ENCODE measurements around the gene RASL10B. TPM values are rescaled to one million over a fixed set of nuclear protein-coding genes. Genes with fewer than 3 reads are reported as not detected.

Gene RASL10B
- total RNA-seq, 1 experiment from 2014 or later = 17.4 TPM

GRCh38 chr17:35740997-35741931 is 9.8 kb downstream of the RASL10B start (continued):
- TF ChIP-seq, protein P1, sequence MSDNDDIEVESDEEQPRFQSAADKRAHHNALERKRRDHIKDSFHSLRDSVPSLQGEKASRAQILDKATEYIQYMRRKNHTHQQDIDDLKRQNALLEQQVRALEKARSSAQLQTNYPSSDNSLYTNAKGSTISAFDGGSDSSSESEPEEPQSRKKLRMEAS (CRISPR knock-in tag; IDR thresholded peaks at IDR 0.05) = peak; percentile 100
- TF ChIP-seq CREM (CRISPR knock-in tag; IDR thresholded peaks at IDR 0.05) (peak; percentile 77; the same call in 1 of the 2 replicates), KAT7 (CRISPR knock-in tag; IDR thresholded peaks at IDR 0.05; ENCODE audit: borderline replicate concordance) (peak; percentile 93), TP53 (CRISPR knock-in tag; IDR thresholded peaks at IDR 0.05) (peak; percentile 99), FOXJ3 (CRISPR knock-in tag; IDR thresholded peaks at IDR 0.05; ENCODE audit: borderline replicate concordance) (no peak), PRRX2 (CRISPR knock-in tag; IDR thresholded peaks at IDR 0.05) (no peak), MXD4 (CRISPR knock-in tag; IDR thresholded peaks at IDR 0.05; ENCODE audit: borderline replicate concordance) (no peak), NR3C1 (CRISPR knock-in tag; conservative IDR thresholded peaks at IDR 0.05; ENCODE audit: low read depth) (peak; percentile 96; the same call in 1 of the 2 replicates), ATF6 (CRISPR knock-in tag; IDR thresholded peaks at IDR 0.05) (peak; percentile 76; the same call in 1 of the 2 replicates), ZNF416 (CRISPR knock-in tag; IDR thresholded peaks at IDR 0.05) (no peak), ZNF263 (CRISPR knock-in tag; IDR thresholded peaks at IDR 0.05; ENCODE audit: low read depth) (no peak), HMGA2 (CRISPR knock-in tag; IDR thresholded peaks at IDR 0.05) (no peak), JUN (CRISPR knock-in tag; IDR thresholded peaks at IDR 0.05) (peak; percentile 59; the same call in 1 of the 2 replicates), MLX (CRISPR knock-in tag; IDR thresholded peaks at IDR 0.05) (0 out of 2 replicates have a peak, but pooled peaks have one; percentile 12), CBFB (CRISPR knock-in tag; IDR thresholded peaks at IDR 0.05; ENCODE audit: low read depth) (peak; percentile 97), TEAD1 (CRISPR knock-in tag; IDR thresholded peaks at IDR 0.05) (peak; percentile 97)
- TF ChIP-seq, protein P2, sequence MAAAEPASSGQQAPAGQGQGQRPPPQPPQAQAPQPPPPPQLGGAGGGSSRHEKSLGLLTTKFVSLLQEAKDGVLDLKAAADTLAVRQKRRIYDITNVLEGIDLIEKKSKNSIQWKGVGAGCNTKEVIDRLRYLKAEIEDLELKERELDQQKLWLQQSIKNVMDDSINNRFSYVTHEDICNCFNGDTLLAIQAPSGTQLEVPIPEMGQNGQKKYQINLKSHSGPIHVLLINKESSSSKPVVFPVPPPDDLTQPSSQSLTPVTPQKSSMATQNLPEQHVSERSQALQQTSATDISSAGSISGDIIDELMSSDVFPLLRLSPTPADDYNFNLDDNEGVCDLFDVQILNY (CRISPR knock-in tag; IDR thresholded peaks at IDR 0.05) = peak; percentile 96
- TF ChIP-seq, protein P3, sequence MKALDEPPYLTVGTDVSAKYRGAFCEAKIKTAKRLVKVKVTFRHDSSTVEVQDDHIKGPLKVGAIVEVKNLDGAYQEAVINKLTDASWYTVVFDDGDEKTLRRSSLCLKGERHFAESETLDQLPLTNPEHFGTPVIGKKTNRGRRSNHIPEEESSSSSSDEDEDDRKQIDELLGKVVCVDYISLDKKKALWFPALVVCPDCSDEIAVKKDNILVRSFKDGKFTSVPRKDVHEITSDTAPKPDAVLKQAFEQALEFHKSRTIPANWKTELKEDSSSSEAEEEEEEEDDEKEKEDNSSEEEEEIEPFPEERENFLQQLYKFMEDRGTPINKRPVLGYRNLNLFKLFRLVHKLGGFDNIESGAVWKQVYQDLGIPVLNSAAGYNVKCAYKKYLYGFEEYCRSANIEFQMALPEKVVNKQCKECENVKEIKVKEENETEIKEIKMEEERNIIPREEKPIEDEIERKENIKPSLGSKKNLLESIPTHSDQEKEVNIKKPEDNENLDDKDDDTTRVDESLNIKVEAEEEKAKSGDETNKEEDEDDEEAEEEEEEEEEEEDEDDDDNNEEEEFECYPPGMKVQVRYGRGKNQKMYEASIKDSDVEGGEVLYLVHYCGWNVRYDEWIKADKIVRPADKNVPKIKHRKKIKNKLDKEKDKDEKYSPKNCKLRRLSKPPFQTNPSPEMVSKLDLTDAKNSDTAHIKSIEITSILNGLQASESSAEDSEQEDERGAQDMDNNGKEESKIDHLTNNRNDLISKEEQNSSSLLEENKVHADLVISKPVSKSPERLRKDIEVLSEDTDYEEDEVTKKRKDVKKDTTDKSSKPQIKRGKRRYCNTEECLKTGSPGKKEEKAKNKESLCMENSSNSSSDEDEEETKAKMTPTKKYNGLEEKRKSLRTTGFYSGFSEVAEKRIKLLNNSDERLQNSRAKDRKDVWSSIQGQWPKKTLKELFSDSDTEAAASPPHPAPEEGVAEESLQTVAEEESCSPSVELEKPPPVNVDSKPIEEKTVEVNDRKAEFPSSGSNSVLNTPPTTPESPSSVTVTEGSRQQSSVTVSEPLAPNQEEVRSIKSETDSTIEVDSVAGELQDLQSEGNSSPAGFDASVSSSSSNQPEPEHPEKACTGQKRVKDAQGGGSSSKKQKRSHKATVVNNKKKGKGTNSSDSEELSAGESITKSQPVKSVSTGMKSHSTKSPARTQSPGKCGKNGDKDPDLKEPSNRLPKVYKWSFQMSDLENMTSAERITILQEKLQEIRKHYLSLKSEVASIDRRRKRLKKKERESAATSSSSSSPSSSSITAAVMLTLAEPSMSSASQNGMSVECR (CRISPR knock-in tag; IDR thresholded peaks at IDR 0.05; ENCODE audit: borderline replicate concordance) = peak; percentile 96
- TF ChIP-seq, protein P4, sequence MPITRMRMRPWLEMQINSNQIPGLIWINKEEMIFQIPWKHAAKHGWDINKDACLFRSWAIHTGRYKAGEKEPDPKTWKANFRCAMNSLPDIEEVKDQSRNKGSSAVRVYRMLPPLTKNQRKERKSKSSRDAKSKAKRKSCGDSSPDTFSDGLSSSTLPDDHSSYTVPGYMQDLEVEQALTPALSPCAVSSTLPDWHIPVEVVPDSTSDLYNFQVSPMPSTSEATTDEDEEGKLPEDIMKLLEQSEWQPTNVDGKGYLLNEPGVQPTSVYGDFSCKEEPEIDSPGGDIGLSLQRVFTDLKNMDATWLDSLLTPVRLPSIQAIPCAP (CRISPR knock-in tag; IDR thresholded peaks at IDR 0.05) = peak; percentile 94; the same call in 1 of the 2 replicates
- TF ChIP-seq, protein P5, sequence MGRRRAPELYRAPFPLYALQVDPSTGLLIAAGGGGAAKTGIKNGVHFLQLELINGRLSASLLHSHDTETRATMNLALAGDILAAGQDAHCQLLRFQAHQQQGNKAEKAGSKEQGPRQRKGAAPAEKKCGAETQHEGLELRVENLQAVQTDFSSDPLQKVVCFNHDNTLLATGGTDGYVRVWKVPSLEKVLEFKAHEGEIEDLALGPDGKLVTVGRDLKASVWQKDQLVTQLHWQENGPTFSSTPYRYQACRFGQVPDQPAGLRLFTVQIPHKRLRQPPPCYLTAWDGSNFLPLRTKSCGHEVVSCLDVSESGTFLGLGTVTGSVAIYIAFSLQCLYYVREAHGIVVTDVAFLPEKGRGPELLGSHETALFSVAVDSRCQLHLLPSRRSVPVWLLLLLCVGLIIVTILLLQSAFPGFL (CRISPR knock-in tag; IDR thresholded peaks at IDR 0.05; ENCODE audit: borderline replicate concordance) = no peak; the same call in 1 of the 2 replicates
- TF ChIP-seq, protein P6, sequence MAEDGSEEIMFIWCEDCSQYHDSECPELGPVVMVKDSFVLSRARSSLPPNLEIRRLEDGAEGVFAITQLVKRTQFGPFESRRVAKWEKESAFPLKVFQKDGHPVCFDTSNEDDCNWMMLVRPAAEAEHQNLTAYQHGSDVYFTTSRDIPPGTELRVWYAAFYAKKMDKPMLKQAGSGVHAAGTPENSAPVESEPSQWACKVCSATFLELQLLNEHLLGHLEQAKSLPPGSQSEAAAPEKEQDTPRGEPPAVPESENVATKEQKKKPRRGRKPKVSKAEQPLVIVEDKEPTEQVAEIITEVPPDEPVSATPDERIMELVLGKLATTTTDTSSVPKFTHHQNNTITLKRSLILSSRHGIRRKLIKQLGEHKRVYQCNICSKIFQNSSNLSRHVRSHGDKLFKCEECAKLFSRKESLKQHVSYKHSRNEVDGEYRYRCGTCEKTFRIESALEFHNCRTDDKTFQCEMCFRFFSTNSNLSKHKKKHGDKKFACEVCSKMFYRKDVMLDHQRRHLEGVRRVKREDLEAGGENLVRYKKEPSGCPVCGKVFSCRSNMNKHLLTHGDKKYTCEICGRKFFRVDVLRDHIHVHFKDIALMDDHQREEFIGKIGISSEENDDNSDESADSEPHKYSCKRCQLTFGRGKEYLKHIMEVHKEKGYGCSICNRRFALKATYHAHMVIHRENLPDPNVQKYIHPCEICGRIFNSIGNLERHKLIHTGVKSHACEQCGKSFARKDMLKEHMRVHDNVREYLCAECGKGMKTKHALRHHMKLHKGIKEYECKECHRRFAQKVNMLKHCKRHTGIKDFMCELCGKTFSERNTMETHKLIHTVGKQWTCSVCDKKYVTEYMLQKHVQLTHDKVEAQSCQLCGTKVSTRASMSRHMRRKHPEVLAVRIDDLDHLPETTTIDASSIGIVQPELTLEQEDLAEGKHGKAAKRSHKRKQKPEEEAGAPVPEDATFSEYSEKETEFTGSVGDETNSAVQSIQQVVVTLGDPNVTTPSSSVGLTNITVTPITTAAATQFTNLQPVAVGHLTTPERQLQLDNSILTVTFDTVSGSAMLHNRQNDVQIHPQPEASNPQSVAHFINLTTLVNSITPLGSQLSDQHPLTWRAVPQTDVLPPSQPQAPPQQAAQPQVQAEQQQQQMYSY (CRISPR knock-in tag; IDR thresholded peaks at IDR 0.05) = 0 out of 2 replicates have a peak, but pooled peaks have one; percentile 56
- TF ChIP-seq, protein P7, sequence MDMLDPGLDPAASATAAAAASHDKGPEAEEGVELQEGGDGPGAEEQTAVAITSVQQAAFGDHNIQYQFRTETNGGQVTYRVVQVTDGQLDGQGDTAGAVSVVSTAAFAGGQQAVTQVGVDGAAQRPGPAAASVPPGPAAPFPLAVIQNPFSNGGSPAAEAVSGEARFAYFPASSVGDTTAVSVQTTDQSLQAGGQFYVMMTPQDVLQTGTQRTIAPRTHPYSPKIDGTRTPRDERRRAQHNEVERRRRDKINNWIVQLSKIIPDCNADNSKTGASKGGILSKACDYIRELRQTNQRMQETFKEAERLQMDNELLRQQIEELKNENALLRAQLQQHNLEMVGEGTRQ (CRISPR knock-in tag; IDR thresholded peaks at IDR 0.05) = peak; percentile 94
